PC-9 (cell line): ENCODE results near the gene SLX1A.

ENCODE experiments used
- EZH2 ChIP-seq: fragments of 200-600 bp; sonication (generic); IDR thresholded peaks from 2 replicates; pipeline ENCODE4 v1.8.0; 2017; ENCODE audit warnings: antibody characterized with exemption, low read depth
- TF ChIP-seq, protein P1 (sequence below): fragments of 200-600 bp; sonication (generic); conservative IDR thresholded peaks from 2 replicates; pipeline ENCODE4 v1.6.1; 2017; ENCODE audit warnings: mixed run types, antibody characterized with exemption, mild to moderate bottlenecking, moderate library complexity

GRCh38 chr16:30163538-30163937 is 30.1 kb upstream of the SLX1A start:
- TF ChIP-seq, protein P1, sequence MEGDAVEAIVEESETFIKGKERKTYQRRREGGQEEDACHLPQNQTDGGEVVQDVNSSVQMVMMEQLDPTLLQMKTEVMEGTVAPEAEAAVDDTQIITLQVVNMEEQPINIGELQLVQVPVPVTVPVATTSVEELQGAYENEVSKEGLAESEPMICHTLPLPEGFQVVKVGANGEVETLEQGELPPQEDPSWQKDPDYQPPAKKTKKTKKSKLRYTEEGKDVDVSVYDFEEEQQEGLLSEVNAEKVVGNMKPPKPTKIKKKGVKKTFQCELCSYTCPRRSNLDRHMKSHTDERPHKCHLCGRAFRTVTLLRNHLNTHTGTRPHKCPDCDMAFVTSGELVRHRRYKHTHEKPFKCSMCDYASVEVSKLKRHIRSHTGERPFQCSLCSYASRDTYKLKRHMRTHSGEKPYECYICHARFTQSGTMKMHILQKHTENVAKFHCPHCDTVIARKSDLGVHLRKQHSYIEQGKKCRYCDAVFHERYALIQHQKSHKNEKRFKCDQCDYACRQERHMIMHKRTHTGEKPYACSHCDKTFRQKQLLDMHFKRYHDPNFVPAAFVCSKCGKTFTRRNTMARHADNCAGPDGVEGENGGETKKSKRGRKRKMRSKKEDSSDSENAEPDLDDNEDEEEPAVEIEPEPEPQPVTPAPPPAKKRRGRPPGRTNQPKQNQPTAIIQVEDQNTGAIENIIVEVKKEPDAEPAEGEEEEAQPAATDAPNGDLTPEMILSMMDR: no peak
- TF ChIP-seq EZH2: no peak
